Measurements from ENCODE around the gene NCAN.
"Not testable (repeated sequence)": the region's sequence is repeated elsewhere in the genome, so short reads cannot be mapped to it uniquely, and the experiment has no call there.

Gene NCAN

DNA sequence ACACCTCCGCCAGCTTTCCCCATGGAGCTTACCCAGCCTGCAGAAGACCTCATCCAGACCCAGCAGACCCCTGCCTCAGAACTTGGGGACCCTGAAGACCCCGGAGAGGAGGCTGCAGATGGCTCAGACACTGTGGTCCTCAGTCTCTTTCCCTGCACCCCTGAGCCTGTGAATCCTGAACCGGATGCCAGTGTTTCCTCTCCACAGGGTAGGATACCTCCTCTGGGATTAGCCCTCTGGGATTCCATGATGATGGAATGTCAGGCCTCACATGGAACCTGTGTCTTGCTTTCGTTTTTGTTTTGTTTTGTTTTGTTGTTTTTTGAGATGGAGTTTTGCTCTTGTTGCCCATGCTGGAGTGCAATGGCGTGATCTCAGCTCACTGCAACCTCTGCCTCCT lies 17.8 kb upstream of the NCAN start:
- DNase-seq (ENCODE audit: low read depth), result no peak

DNA sequence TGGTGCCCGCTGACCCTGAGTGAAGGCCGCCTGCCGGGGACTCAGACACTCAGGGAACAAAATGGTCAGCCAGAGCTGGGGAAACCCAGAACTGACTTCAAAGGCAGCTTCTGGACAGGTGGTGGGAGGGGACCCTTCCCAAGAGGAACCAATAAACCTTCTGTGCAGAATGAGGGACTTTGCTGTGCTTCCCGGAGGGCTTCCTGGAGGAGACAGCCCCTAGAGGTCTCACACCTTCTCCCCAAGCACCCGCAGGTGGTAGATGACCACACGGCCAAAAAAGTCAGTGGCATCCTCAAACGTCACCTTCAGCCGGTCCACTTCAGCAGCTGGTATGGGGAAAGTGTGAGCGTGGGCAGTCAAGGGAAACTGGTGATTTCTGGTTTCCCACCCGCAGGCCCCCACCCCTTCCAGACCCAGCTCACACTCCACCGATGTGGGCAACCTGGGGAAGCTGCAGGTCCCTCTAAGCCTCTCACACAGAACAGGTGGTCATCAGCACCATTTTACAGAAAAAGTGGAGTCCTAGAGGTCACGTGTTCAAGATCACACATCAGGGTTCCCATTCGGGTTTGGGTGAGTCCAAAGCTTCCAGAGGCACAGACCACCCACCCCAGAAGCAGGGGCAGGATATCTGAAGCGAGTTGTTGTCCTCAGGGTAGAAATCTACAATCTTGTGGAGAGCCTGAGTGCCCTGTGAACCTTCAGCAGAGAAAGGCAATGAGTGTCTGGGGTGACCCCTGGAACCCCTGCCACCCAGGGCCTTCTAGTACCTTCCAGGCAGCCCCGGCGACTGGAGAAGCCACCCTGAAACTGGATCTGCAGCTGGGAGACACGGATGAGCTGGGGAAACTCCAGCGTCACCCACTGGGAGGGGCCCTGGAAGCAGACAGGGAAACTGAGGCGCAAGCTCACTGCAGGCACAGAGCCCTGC lies 9.8 kb upstream of the NCAN start:
- no peak for DNase-seq (ENCODE audit: low read depth)

- DNase-seq (ENCODE audit: low read depth), result no peak
These were observed 9.1 kb upstream of the NCAN start for GRCh38 chr19:19202707-19203011.

DNA sequence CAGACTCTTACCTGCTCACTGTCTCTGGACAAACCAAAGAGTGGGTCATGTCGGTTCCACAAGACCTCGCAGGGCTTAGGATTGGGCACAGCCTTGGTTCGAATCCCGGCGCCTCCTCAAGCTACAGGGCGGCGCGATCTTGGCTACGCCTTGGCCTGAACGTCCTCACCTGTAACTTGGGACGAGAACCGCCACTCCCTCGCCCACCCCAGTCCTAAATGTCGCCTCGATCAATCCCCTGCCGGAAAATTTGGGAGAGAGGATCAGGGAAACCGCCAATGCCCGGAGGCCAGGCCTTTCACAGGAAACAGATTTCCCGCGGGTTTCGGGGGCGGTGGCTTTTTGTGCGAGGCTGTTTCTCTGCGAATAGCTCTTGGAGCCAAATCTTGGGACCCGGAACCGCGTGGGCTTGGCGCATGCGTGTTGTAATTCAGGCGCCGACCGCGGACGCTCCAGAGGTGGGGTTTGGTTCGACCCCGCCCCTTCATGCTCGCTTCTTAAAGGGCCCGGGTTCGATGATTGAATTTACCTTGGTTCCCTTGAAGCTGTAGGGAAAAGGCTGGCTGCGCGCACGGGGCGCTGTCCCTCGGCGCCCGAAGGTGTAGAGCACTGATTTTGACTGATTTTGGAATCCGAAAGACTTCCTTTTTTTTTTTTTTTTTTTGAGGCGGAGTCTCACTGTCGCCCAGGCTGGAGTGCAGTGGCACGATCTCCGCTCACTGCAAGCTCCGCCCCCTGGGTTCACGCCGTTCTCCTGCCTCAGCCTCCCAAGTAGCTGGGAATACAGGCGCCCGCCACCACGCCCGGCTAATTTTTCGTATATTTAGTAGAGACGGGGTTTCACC lies 8.5 kb upstream of the NCAN start, which contains the start of gene NR2C2AP:
Gene NR2C2AP (minus strand): TSS at position 403 of the 845 bp plus-strand sequence. CDS start 354 bp downstream, at position 49.
- peak; percentile 83 for DNase-seq (ENCODE audit: low read depth)

GRCh38 chr19:19204181-19204580 lies 7.6 kb upstream of the NCAN start:
- DNase-seq (ENCODE audit: low read depth), result no peak

DNA sequence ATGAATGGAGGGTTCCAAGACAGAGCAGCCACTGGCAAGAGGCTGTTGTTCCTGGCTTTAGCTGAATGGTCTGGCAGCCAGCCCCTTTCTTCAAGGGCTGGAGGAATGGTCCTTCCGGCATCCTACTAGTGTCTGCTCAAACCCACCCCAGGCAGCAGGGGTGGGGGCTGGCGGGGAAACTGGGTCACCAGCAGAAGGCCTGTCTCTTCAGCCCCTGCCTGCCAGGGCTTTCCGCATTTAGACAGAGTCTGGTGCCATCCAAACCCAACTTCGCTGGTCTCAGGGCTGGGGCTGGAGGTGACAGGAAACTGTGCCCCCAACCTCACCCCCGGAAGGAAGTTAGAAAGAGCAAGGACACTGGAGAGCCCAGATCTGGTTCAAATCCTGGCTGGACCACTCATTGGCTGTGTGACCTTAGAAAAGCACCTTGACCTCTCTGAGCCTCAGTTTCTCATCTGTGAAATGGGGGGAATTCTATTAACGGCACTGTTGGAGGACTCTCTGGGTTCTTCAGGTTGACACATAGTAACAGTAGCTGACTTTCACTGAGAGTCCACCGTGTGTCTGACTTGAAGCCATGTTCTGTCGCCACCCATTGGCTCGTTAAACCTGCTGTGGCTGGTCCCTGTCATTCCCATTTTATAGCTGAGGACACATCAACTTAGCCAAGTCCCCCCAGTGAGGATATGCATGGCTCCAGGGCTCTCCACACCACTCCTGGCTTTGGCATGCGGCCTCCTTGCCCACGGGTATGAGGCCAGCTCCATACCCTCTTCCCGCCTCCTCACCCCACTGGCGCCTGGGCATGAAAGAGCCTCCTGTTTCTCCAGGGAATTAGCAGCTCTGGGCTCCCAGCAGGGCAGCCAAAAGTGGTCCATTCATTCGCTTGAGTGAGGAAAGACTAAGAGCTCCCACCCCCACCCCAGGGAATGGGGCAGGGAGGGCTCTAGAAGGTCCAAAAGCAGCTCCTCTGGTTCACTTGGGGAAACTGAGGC lies 6.0 kb upstream of the NCAN start:
- no peak for DNase-seq (ENCODE audit: low read depth)

- DNase-seq (ENCODE audit: low read depth), result no peak
These were observed 4.8 kb upstream of the NCAN start for GRCh38 chr19:19206938-19207337.

DNA sequence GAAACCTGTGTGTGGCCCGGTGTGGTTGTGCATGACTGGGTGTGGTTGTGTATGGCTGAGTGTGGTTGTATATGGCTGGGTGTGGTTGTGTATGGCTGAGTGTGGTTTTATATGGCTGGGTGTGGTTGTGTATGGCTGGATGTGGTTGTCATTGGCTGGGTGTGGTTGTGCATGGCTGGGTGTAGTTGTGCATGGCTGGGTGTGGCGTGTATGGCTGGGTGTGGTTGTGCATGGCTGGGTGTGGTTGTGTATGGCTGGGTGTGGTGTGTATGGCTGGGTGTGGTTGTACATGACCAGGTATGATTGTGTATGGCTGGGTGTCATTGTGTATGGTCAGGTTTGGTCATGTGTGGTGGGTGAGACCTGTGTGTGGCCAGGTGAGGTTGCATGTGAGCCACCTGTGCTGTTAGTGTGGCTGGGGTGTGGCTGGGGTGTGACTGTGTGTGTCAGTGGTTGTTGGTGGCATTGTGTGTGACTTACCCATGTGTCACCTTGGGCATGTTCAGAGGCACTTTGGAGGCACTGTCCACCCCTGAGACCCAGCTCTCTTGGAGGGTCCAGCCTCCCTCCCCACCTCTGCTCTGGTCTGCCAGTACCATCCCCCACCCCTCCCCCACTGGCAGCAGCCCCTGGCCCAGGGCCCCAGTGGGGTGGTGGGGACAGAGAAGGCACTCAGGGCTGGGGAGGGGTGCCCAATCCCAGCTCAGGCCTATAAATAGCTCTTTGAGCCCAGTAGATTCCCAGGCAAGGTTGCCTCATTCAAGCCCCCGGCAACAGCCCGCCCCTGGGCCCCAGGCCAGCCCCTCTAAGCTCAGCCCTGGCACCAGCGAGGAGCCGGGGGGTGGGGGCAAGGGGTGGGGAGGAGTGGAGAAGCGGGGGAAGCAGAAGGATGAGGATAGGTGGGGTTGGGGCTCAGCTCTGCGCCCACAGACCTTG lies 3.9 kb upstream of the NCAN start:
- DNase-seq (ENCODE audit: low read depth), result no peak

DNA sequence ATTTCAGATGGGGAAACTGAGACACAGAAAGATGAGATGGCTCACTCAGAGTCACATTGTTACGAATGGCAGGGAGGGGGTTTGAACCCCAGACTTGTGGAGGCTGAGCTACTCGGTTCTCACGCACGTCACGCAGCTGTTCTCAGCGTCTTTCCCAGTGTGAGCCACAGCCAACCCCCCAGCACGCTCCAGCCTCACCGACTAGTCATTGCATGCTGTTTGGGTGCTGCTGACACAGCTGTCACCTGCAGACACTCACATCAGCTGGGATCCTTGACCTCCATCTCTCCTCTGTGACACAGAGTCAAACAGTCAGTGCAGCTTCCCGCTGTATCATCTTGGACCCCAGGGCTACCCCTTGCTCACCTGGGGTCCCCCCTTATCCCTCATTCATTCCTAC lies 2.4 kb upstream of the NCAN start:
- DNase-seq (ENCODE audit: low read depth), result no peak

- no peak for DNase-seq (ENCODE audit: low read depth)
These were observed 1.2 kb downstream of the NCAN start for GRCh38 chr19:19212916-19213315.

GRCh38 chr19:19213426-19214158 lies 1.8 kb downstream of the NCAN start:
- no peak for DNase-seq (ENCODE audit: low read depth)

DNA sequence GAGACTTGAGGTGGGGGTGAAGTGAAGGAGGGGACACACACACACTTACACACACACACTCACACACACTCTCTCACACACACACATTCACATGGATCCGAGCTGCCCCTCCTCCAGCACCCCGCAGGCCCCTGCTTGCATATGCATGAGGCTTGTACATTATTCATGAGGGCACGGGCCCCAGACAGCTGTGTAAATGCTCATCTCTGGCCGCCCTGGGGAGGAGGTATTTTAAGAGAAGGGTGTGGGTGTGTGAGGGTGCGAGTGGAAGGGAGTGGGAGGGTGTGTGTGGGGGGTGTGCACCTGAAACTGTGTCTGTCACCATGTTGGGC lies 2.4 kb downstream of the NCAN start:
- DNase-seq (ENCODE audit: low read depth), result no peak

GRCh38 chr19:19214892-19215291 lies 3.1 kb downstream of the NCAN start:
- DNase-seq (ENCODE audit: low read depth), result no peak

GRCh38 chr19:19215792-19216191 lies 4.0 kb downstream of the NCAN start:
- no peak for DNase-seq (ENCODE audit: low read depth)

DNA sequence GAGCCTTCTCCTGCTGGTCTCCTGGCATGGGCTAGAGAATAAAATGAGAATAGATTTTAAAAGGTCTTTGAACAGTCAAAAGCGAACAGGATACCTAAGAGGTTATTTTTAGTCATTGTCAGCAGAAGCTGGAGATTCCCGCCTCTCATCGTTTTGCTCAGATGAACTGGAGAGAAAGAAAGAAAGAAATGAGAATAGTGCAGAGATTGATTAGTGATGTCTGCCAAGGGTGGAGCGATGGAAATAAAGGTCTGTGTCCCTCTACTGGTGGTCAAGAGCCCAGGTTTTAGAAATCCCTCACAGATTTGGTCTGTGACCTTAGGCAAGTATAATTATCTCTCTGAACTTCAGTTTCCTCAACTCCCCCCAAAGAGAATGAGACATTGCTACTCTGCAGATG lies 5.3 kb downstream of the NCAN start:
- DNase-seq (ENCODE audit: low read depth), result no peak

DNA sequence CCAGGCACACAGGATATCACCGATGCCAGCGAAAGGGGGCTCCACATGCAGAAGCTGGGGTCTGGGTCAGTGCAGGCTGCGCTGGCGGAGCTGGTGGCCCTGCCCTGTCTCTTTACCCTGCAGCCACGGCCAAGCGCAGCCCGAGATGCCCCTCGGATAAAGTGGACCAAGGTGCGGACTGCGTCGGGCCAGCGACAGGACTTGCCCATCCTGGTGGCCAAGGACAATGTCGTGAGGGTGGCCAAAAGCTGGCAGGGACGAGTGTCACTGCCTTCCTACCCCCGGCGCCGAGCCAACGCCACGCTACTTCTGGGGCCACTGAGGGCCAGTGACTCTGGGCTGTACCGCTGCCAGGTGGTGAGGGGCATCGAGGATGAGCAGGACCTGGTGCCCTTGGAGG lies 7.2 kb downstream of the NCAN start:
- no peak for DNase-seq (ENCODE audit: low read depth)

- not testable (repeated sequence) for DNase-seq (ENCODE audit: low read depth)
These were observed 9.2 kb downstream of the NCAN start for GRCh38 chr19:19221000-19221399.

DNA sequence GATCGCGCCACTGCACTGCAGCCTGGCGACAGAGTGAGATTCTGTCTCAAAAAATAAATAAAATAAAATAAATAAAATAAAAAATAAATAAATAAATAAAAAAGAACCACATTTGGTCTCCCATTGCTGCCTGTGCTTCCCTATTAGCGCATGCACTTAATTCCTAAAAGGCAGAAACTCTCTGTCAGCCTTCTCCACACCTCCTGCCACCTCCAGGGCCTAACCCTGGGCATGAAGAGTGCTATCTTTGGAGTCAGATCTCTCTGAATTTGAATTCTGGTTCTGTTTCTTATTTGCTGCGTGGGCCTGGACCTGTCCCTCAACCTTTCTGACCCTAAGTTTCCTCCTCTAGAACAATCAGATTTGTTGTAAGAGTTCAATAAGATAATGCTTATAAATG lies 11.3 kb downstream of the NCAN start:
- DNase-seq (ENCODE audit: low read depth), result no peak

DNA sequence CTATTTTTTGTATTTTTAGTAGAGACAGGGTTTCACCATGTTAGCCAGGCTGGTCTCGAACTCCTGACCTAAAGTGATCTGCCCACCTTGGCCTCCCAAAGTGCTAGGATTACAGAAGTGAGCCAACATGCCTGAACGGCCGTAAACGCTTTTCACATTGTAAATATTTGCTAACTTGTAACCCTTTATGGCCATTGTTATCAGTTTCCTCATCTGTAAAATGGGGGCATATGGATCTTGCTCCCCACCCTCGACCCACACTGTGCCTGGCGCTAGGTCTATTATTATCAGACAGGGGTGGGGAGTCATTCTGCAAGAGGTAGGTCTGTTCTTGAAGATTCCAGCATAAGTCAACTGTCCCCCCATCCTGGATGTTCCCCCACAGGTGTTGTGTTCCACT lies 11.9 kb downstream of the NCAN start:
- no peak for DNase-seq (ENCODE audit: low read depth)

DNA sequence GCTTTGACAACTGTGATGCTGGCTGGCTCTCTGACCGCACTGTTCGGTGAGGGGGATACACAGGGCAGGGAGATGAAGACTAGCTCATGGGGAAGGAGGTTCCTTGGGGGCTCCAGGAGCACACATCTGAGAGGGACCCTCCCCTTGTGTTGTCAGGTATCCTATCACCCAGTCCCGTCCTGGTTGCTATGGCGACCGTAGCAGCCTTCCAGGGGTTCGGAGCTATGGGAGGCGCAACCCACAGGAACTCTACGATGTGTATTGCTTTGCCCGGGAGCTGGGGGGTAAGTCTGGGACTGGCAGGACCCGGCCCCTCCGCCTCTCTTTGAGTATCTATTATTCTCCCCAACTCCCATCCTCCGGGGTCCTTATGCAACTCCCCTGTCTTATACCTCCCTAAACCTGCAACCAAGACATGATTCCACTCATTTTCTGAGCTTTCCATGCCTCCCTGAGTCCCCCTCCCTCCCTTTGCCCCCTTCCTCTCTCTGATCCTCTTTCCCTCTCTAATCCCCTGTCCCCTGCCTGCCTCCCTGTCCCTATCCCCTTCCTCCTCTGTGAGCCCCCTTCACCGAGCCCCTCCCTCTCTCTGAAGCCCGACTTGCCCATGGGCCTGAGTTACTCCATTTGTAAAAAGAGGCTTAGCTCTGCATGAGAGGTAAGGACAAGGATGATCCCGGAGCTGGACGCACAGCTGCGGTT lies 12.5 kb downstream of the NCAN start:
- no peak for DNase-seq (ENCODE audit: low read depth)
